GM12875 (cell line): Measurements from ENCODE around the gene NISCH.

Source experiments
- H3K4me3 ChIP-seq: one replicate; pipeline ENCODE4 v1.5.1; 2011; ENCODE audit warnings: low read depth, low read length, control low read depth
- TF ChIP-seq, protein P1 (sequence below): IDR thresholded peaks from 2 replicates; pipeline ENCODE4 v1.5.1; 2011; ENCODE audit warnings: low read depth, mild to moderate bottlenecking, control low read depth, inconsistent platforms, low read length, moderate library complexity, borderline replicate concordance; ENCODE audit not compliant: insufficient read depth

Gene NISCH

GRCh38 chr3:52519445-52520140 lies 64.2 kb downstream of the NISCH start:
- no peak overlapping the region for H3K4me3 ChIP-seq
- TF ChIP-seq, protein P1, sequence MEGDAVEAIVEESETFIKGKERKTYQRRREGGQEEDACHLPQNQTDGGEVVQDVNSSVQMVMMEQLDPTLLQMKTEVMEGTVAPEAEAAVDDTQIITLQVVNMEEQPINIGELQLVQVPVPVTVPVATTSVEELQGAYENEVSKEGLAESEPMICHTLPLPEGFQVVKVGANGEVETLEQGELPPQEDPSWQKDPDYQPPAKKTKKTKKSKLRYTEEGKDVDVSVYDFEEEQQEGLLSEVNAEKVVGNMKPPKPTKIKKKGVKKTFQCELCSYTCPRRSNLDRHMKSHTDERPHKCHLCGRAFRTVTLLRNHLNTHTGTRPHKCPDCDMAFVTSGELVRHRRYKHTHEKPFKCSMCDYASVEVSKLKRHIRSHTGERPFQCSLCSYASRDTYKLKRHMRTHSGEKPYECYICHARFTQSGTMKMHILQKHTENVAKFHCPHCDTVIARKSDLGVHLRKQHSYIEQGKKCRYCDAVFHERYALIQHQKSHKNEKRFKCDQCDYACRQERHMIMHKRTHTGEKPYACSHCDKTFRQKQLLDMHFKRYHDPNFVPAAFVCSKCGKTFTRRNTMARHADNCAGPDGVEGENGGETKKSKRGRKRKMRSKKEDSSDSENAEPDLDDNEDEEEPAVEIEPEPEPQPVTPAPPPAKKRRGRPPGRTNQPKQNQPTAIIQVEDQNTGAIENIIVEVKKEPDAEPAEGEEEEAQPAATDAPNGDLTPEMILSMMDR = no peak

- no peak overlapping the region for H3K4me3 ChIP-seq
- TF ChIP-seq, protein P1 = no peak
Observed at GRCh38 chr3:52520141-52520667, 64.8 kb downstream of the NISCH start.

GRCh38 chr3:52520716-52521487 lies 65.5 kb downstream of the NISCH start:
- no peak overlapping the region for H3K4me3 ChIP-seq
- TF ChIP-seq, protein P1 = no peak

DNA sequence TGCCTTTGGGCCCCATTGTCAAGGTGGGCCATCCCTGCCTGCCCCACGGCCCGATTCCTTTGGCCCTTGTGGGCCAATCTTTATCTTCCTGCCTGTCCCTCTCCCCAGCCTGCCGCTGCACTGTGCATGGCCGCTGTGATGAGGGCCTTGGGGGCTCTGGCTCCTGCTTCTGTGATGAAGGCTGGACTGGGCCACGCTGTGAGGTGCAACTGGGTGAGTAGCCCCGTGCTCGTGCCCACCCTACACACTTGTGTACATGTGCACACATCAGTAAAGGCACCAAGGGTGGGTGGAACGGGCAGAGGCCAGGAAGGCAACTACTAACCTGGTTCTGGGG lies 66.1 kb downstream of the NISCH start:
- no peak overlapping the region for H3K4me3 ChIP-seq
- TF ChIP-seq, protein P1 = no peak

DNA sequence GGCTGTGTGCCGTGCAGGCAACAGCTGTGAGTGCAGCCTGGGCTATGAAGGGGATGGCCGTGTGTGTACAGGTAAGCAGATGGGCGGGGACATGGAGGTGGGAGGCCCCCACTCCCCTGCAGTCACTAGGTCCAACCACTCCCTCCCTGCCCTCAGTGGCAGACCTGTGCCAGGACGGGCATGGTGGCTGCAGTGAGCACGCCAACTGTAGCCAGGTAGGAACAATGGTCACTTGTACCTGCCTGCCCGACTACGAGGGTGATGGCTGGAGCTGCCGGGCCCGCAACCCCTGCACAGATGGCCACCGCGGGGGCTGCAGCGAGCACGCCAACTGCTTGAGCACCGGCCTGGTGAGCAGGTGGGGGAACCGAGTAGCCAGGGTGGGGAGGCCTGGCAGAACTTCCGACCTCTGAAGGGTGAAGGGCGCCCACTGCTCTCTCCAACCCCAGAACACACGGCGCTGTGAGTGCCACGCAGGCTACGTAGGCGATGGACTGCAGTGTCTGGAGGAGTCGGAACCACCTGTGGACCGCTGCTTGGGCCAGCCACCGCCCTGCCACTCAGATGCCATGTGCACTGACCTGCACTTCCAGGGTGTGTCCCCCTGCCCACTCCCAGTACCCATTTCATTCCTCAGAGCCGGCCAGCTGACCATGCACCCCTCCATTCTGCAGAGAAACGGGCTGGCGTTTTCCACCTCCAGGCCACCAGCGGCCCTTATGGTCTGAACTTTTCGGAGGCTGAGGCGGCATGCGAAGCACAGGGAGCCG lies 66.7 kb downstream of the NISCH start:
- TF ChIP-seq, protein P1 = no peak
- H3K4me3 ChIP-seq = no peak overlapping the region

- TF ChIP-seq, protein P1 = no peak
- H3K4me3 ChIP-seq = no peak overlapping the region
Observed at GRCh38 chr3:52522651-52523251, 67.3 kb downstream of the NISCH start.
